GM23338 (cell line): ENCODE measurements around the gene PDE3A. TPM values are rescaled to one million over a fixed set of nuclear protein-coding genes. Genes with fewer than 3 reads are reported as not detected.

Experiments used
- EZH2phosphoT487 ChIP-seq: fragments of 200-600 bp; sonication (generic); IDR thresholded peaks from one replicate; pipeline ENCODE4 v1.8.1; 2018; ENCODE audit warnings: antibody characterized with exemption; ENCODE audit not compliant: unreplicated experiment
- JUNB ChIP-seq: IDR thresholded peaks from one replicate; pipeline ENCODE4 v1.6.1; 2016; ENCODE audit warnings: antibody characterized with exemption; ENCODE audit not compliant: unreplicated experiment
- REST ChIP-seq: IDR thresholded peaks from one replicate; pipeline ENCODE4 v1.6.1; 2018; ENCODE audit warnings: antibody characterized with exemption; ENCODE audit not compliant: unreplicated experiment
- ZNF114 ChIP-seq: fragments of 250-450 bp; sonication (Bioruptor Pico); IDR thresholded peaks from 2 replicates; pipeline ENCODE4 v1.5.0; 2020; ENCODE audit warnings: mild to moderate bottlenecking, moderate library complexity
- ZNF331 ChIP-seq: fragments of 250-450 bp; sonication (Bioruptor Pico); IDR thresholded peaks from 2 replicates; pipeline ENCODE4 v1.5.0; 2020; ENCODE audit warnings: low read depth, mild to moderate bottlenecking, moderate library complexity
- ZNF462 ChIP-seq: fragments of 250-450 bp; sonication (Bioruptor Pico); IDR thresholded peaks from 2 replicates; pipeline ENCODE4 v1.5.0; 2020; ENCODE audit warnings: mild to moderate bottlenecking, moderate library complexity
- polyA plus RNA-seq: library from polyadenylated mRNA; unstranded; fragments of >200 nt; fragmentation: Nextera tagmentation; extraction: Ambion mirVana; gene quantifications from 2 replicates; pipeline ENCODE4 v1.2.1, GENCODE V29; 2016
- total RNA-seq: library from RNA; depleted of rRNA; stranded (reverse); fragments of >200 nt; shearing (Covaris generic); gene quantifications from 2 replicates; pipeline ENCODE4 v1.2.3, GENCODE V29; 2014
- TF ChIP-seq, protein P1 (sequence below), 2 experiments: fragments of 200-600 bp in 1 of 2; sonication (generic) in 1 of 2; conservative IDR thresholded peaks; 2 replicates each; pipeline versions ENCODE4 v1.5.1 to v1.6.1; 2016 to 2017; ENCODE audit warnings: antibody characterized with exemption in 2 of 2, low read depth in 2 of 2, mild to moderate bottlenecking in 2 of 2, moderate library complexity in 1 of 2

The PDE3A gene
- total and polyA plus RNA-seq, 2 experiments from 2014 or later = 2.7 to 9.2 TPM

GRCh38 chr12:20438299-20438779 is 70.0 kb downstream of the PDE3A start (continued):
- TF ChIP-seq ZNF462 (CRISPR knock-in tag) (no peak), REST (no peak), EZH2phosphoT487 (no peak), ZNF331 (no peak), ZNF114 (no peak), JUNB (no peak)
- TF ChIP-seq, protein P1, sequence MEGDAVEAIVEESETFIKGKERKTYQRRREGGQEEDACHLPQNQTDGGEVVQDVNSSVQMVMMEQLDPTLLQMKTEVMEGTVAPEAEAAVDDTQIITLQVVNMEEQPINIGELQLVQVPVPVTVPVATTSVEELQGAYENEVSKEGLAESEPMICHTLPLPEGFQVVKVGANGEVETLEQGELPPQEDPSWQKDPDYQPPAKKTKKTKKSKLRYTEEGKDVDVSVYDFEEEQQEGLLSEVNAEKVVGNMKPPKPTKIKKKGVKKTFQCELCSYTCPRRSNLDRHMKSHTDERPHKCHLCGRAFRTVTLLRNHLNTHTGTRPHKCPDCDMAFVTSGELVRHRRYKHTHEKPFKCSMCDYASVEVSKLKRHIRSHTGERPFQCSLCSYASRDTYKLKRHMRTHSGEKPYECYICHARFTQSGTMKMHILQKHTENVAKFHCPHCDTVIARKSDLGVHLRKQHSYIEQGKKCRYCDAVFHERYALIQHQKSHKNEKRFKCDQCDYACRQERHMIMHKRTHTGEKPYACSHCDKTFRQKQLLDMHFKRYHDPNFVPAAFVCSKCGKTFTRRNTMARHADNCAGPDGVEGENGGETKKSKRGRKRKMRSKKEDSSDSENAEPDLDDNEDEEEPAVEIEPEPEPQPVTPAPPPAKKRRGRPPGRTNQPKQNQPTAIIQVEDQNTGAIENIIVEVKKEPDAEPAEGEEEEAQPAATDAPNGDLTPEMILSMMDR (conservative IDR thresholded peaks at IDR 0.05; ENCODE audit: low read depth in 2 of 2) = no peak
